H1 (cell line): ENCODE results near the gene LY6G6F. TPM values are rescaled to one million over a fixed set of nuclear protein-coding genes. Genes with fewer than 3 reads are reported as not detected.

Experiments used
- CTCF ChIA-PET: fragments of 300-600 bp; sonication (Branson Sonifier 250); formaldehyde crosslinking; loops from one replicate; lab custom pipeline; 2021; ENCODE audit not compliant: partially characterized antibody; lab: Charles Lee
- POLR2A ChIA-PET: fragments of 300-600 bp; sonication (Branson Sonifier 250); formaldehyde crosslinking; loops from one replicate; lab custom pipeline; 2021; ENCODE audit warnings: inconsistent platforms; ENCODE audit not compliant: partially characterized antibody; lab: Charles Lee
- DNase-seq, 2 experiments: peaks; one replicate each; pipeline versions ENCODE4 v3.0.0 to v3.0.0-alpha.2; 2010 to 2022; ENCODE audit warnings: low spot score in 2 of 2, low read depth in 1 of 2, mixed read lengths in 1 of 2
- FAIRE-seq: peaks from 2 replicates; lab custom pipeline; 2011; peaks lifted over from hg19 to GRCh38; lab: Jason Lieb, UNC
- H2AFZ ChIP-seq: 2 replicates; pipeline ENCODE4 v1.8.1; 2012; ENCODE audit warnings: low read length, inconsistent platforms
- H2AK5ac ChIP-seq: 2 replicates; pipeline ENCODE4 v1.6.1; 2013; ENCODE audit warnings: low read depth, low read length
- H2BK120ac ChIP-seq: replicated peaks from 2 replicates; pipeline ENCODE3; 2013; ENCODE audit warnings: low read depth, low read length, inconsistent platforms
- H2BK12ac ChIP-seq: 2 replicates; pipeline ENCODE4 v1.6.1; 2013; ENCODE audit warnings: low read depth, low read length
- H2BK15ac ChIP-seq: 2 replicates; pipeline ENCODE4 v1.6.1; 2013; ENCODE audit warnings: low read length
- H2BK20ac ChIP-seq: 2 replicates; pipeline ENCODE4 v1.6.1; 2013; ENCODE audit warnings: low read length
- H2BK5ac ChIP-seq: 2 replicates; pipeline ENCODE4 v1.6.1; 2013; ENCODE audit warnings: low read depth, low read length
- H3K14ac ChIP-seq: 2 replicates; pipeline ENCODE4 v1.6.1; 2013; ENCODE audit warnings: inconsistent platforms; ENCODE audit not compliant: insufficient read length
- H3K18ac ChIP-seq: 2 replicates; pipeline ENCODE4 v1.6.1; 2013; ENCODE audit warnings: low read length; ENCODE audit errors: extremely low read depth
- H3K23ac ChIP-seq: 2 replicates; pipeline ENCODE4 v1.6.1; 2013; ENCODE audit warnings: inconsistent platforms; ENCODE audit not compliant: insufficient read length
- H3K23me2 ChIP-seq: 2 replicates; pipeline ENCODE4 v1.6.1; 2013; ENCODE audit warnings: low read depth, low read length
- H3K27ac ChIP-seq: 2 replicates; pipeline ENCODE4 v1.6.1; 2011; ENCODE audit warnings: low read depth, low read length, inconsistent platforms
- H3K27me3 ChIP-seq, 4 experiments: replicated peaks in 1 of 4; 1 replicate in 1 of 4; 2 replicates in 3 of 4; pipeline versions ENCODE4 v1.6.1 to v1.8.1; 2011 to 2013; ENCODE audit warnings: low read length in 3 of 4, mild to moderate bottlenecking in 3 of 4, inconsistent platforms in 2 of 4, mixed read lengths in 2 of 4, moderate library complexity in 1 of 4; ENCODE audit not compliant: control insufficient read depth in 3 of 4, insufficient read depth in 3 of 4; ENCODE audit errors: extremely low read depth in 1 of 4
- H3K36me3 ChIP-seq, 4 experiments: 2 replicates each; pipeline versions ENCODE4 v1.6.1 to v1.8.1; 2011 to 2013; ENCODE audit warnings: mild to moderate bottlenecking in 4 of 4, low read length in 3 of 4, moderate library complexity in 2 of 4, control low read depth in 1 of 4, inconsistent platforms in 1 of 4; ENCODE audit not compliant: insufficient read depth in 4 of 4, control insufficient read depth in 2 of 4
- H3K4ac ChIP-seq: replicated peaks from 2 replicates; pipeline ENCODE3; 2013; ENCODE audit warnings: low read length, low read depth, mixed read lengths, inconsistent platforms; ENCODE audit not compliant: insufficient read length
- H3K4me1 ChIP-seq, 4 experiments: replicated peaks in 1 of 4; 1 replicate in 1 of 4; 2 replicates in 3 of 4; pipeline versions ENCODE4 v1.6.1 to v1.8.1; 2011 to 2013; ENCODE audit warnings: low read length in 3 of 4, inconsistent platforms in 2 of 4, mixed read lengths in 1 of 4; ENCODE audit not compliant: insufficient read depth in 4 of 4, control insufficient read depth in 3 of 4
- H3K4me2 ChIP-seq, 2 experiments: 2 replicates each; pipeline versions ENCODE4 v1.6.1 to v1.8.1; 2011 to 2013; ENCODE audit warnings: low read depth in 2 of 2, low read length in 2 of 2, control low read depth in 1 of 2, inconsistent platforms in 1 of 2, mild to moderate bottlenecking in 1 of 2; ENCODE audit not compliant: insufficient read depth in 1 of 2
- H3K4me3 ChIP-seq, 4 experiments: fragments of 200-600, 300-600 bp in 1 of 4; sonication (generic), shearing (Covaris generic), sonication (Bioruptor Twin) in 1 of 4; 2 replicates each; pipeline versions ENCODE4 v1.5.1 to v1.8.1; 2011 to 2016; ENCODE audit warnings: low read length in 4 of 4, low read depth in 3 of 4, control low read depth in 2 of 4, inconsistent platforms in 2 of 4, mild to moderate bottlenecking in 2 of 4, mixed read lengths in 1 of 4, moderate library complexity in 1 of 4; ENCODE audit not compliant: insufficient read depth in 2 of 4; ENCODE audit errors: extremely low read depth in 1 of 4
- H3K56ac ChIP-seq: replicated peaks from 2 replicates; pipeline ENCODE3; 2013; ENCODE audit warnings: low read depth, mild to moderate bottlenecking, mixed read lengths, low read length, inconsistent platforms; ENCODE audit not compliant: insufficient read length
- H3K79me1 ChIP-seq: 2 replicates; pipeline ENCODE4 v1.6.1; 2013; ENCODE audit warnings: low read depth, low read length, control low read depth
- H3K79me2 ChIP-seq, 2 experiments: 2 replicates each; pipeline versions ENCODE4 v1.6.1 to v1.8.1; 2012 to 2013; ENCODE audit warnings: low read length in 2 of 2, mild to moderate bottlenecking in 2 of 2, inconsistent platforms in 1 of 2; ENCODE audit not compliant: insufficient read depth in 2 of 2, control insufficient read depth in 1 of 2
- H3K9ac ChIP-seq, 4 experiments: replicated peaks in 1 of 4; 1 replicate in 1 of 4; 2 replicates in 3 of 4; pipeline versions ENCODE4 v1.6.1 to v1.8.1; 2011 to 2013; ENCODE audit warnings: low read depth in 3 of 4, low read length in 3 of 4, control low read depth in 2 of 4, mild to moderate bottlenecking in 2 of 4, moderate library complexity in 2 of 4, inconsistent platforms in 1 of 4; ENCODE audit errors: extremely low read depth in 1 of 4
- H3K9me3 ChIP-seq, 2 experiments: 2 replicates each; pipeline versions ENCODE4 v1.6.1 to v1.8.1; 2012 to 2013; ENCODE audit warnings: mild to moderate bottlenecking in 2 of 2, moderate library complexity in 2 of 2, control low read depth in 1 of 2, inconsistent platforms in 1 of 2, low read depth in 1 of 2, low read length in 1 of 2, mixed read lengths in 1 of 2; ENCODE audit not compliant: insufficient read depth in 2 of 2
- H4K20me1 ChIP-seq, 2 experiments: replicated peaks in 1 of 2; 2 replicates each; pipeline versions ENCODE3 to v1.8.1; 2011 to 2013; ENCODE audit warnings: inconsistent platforms in 2 of 2, low read length in 2 of 2, mild to moderate bottlenecking in 1 of 2; ENCODE audit not compliant: insufficient read depth in 2 of 2, control insufficient read depth in 1 of 2
- H4K5ac ChIP-seq: 2 replicates; pipeline ENCODE4 v1.6.1; 2013; ENCODE audit warnings: low read length, low read depth, mixed read lengths, inconsistent platforms; ENCODE audit not compliant: insufficient read length
- H4K8ac ChIP-seq: 2 replicates; pipeline ENCODE4 v1.8.0; 2013; ENCODE audit warnings: mild to moderate bottlenecking, moderate library complexity, low read length, inconsistent platforms; ENCODE audit not compliant: insufficient read depth; ENCODE audit errors: extremely low read depth
- H4K91ac ChIP-seq: replicated peaks from 2 replicates; pipeline ENCODE3; 2013; ENCODE audit warnings: low read length, mixed read lengths, inconsistent platforms; ENCODE audit not compliant: insufficient read length
- CBX5 ChIP-seq: fragments of 300-800, 300-1000 bp; sonication (generic); IDR thresholded peaks from 2 replicates; pipeline ENCODE4 v1.7.1; 2016; ENCODE audit warnings: antibody characterized with exemption, low read length, low read depth
- EP300 ChIP-seq, 2 experiments: IDR thresholded peaks; 1 replicate in 1 of 2; 2 replicates in 1 of 2; pipeline ENCODE4 v1.6.1; 2011 to 2012; ENCODE audit warnings: low read depth in 2 of 2, low read length in 2 of 2, mild to moderate bottlenecking in 2 of 2, borderline replicate concordance in 1 of 2, inconsistent platforms in 1 of 2, moderate library complexity in 1 of 2
- FOSL1 ChIP-seq: IDR thresholded peaks from 2 replicates; pipeline ENCODE4 v1.6.1; 2011; ENCODE audit warnings: mild to moderate bottlenecking, low read depth, low read length, moderate library complexity; ENCODE audit not compliant: insufficient read depth
- GABPA ChIP-seq: IDR thresholded peaks from 2 replicates; pipeline ENCODE4 v1.6.1; 2011; ENCODE audit warnings: mild to moderate bottlenecking, low read length, moderate library complexity, borderline replicate concordance; ENCODE audit not compliant: insufficient read depth
- HDAC6 ChIP-seq: IDR thresholded peaks from one replicate; pipeline ENCODE4 v1.7.1; 2012; ENCODE audit warnings: low read depth, mild to moderate bottlenecking, inconsistent platforms, low read length, moderate library complexity
- JUND ChIP-seq: IDR thresholded peaks from 2 replicates; pipeline ENCODE4 v1.6.1; 2011; ENCODE audit warnings: mild to moderate bottlenecking, improper control_type of control experiment, low read length
- KDM1A ChIP-seq: fragments of 200-600, 300-600 bp; sonication (generic); IDR thresholded peaks from 2 replicates; pipeline ENCODE4 v1.7.1; 2016; ENCODE audit warnings: mild to moderate bottlenecking, low read length, borderline replicate concordance
- KDM5A ChIP-seq: fragments of 200-600 bp; IDR thresholded peaks from 2 replicates; pipeline ENCODE4 v1.7.1; 2012; ENCODE audit warnings: mild to moderate bottlenecking, low read length, inconsistent platforms, mixed read lengths
- NRF1 ChIP-seq: IDR thresholded peaks from 2 replicates; pipeline ENCODE4 v1.6.1; 2011; ENCODE audit warnings: mild to moderate bottlenecking, low read depth, low read length, improper control_type of control experiment
- POLR2A ChIP-seq, 2 experiments: IDR thresholded peaks; 1 replicate in 1 of 2; 2 replicates in 1 of 2; pipeline ENCODE4 v1.6.1; 2011; ENCODE audit warnings: low read depth in 2 of 2, low read length in 2 of 2, mild to moderate bottlenecking in 2 of 2; ENCODE audit errors: control extremely low read depth in 1 of 2
- RXRA ChIP-seq: IDR thresholded peaks from 2 replicates; pipeline ENCODE4 v1.6.1; 2011; ENCODE audit warnings: low read depth, mild to moderate bottlenecking, low read length, moderate library complexity; ENCODE audit not compliant: insufficient read depth
- SP4 ChIP-seq: IDR thresholded peaks from 2 replicates; pipeline ENCODE4 v1.6.1; 2012; ENCODE audit warnings: low read length, inconsistent platforms
- SRF ChIP-seq: IDR thresholded peaks from 2 replicates; pipeline ENCODE4 v1.6.1; 2011; ENCODE audit warnings: mild to moderate bottlenecking, low read depth, low read length, moderate library complexity
- SUZ12 ChIP-seq: fragments of 200-600 bp; sonication (generic); IDR thresholded peaks from 2 replicates; pipeline ENCODE4 v1.6.1; 2012; ENCODE audit warnings: mild to moderate bottlenecking, inconsistent platforms, low read length, moderate library complexity, mixed read lengths
- WGBS, 2 experiments: shearing (Covaris generic) in 1 of 2; methylation state at CpG; one replicate each; pipeline versions ENCODE4 v1.1.6 to v1.1.7; 2013 to 2015; ENCODE audit warnings: low lambda C conversion rate in 2 of 2, mixed read lengths in 2 of 2, inconsistent platforms in 1 of 2, low coverage in 1 of 2, missing lambda C conversion rate in 1 of 2; ENCODE audit not compliant: insufficient replicate concordance in 2 of 2, insufficient coverage in 1 of 2, insufficient read length in 1 of 2; ENCODE audit errors: extremely low coverage in 1 of 2, missing lambda C conversion rate in 1 of 2; 5-methylcytosine and 5-hydroxymethylcytosine counted together
- polyA plus RNA-seq, 7 experiments: library from polyadenylated mRNA; depleted of rRNA in 3 of 7; stranded (reverse) in 5 of 7; unstranded in 2 of 7; fragments of >200 nt in 5 of 7; fragments of 200-250 nt in 2 of 7; gene quantifications; 1 replicate in 5 of 7; 2 replicates in 1 of 7; 4 replicates in 1 of 7; pipeline versions ENCODE4 v1.2.1 to v1.2.3, GENCODE V29; 2011 to 2013; ENCODE audit warnings: missing spikeins in 2 of 7, mixed read lengths in 2 of 7
- total RNA-seq: library from RNA; stranded (reverse); fragmentation: NEBNext Ultra II Directional; extraction: Animal tissue kit (Norgen Biotek cat#: 25700); gene quantifications from 2 replicates; pipeline ENCODE4 v1.2.1, GENCODE V29; 2021

The LY6G6F gene
- total and polyA plus RNA-seq, 2 of the 8 experiments (the other 6 are each of a cell fraction or from before 2014, with no cell fraction given), result not detected

DNA sequence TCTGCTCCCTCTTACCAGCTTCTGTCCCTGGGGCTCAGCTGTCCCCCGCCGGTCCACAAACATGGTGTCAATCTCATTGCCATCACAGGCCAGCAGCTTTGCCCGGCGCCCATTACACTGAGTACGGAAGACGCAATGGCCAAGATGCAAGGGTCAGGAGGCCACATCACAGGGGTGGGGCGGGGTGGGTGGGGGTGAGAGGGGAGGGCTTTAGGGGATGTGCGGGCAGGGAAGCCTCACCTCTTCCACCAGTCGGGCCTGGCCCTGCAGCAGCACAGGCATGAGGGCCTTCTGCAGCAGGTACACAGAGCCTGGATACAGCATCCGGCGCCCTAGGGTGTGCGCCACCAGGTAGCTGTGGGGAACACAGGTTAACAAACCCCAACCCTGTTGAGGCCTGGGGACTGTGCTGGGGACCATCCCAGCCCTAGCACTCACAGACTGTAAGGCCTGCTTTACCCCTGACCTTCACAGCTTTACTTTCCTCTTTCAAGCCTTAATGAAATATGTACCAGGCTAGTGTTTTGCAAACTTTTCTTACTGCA lies 15.0 kb upstream of the LY6G6F start:
- DNase-seq, result no peak
- no peaks in the 10 kb centered on the region for H3K9me3 ChIP-seq
- no peaks in the 10 kb centered on the region for H3K79me2 ChIP-seq
- peaks cover 0 to 1% (median 0%) of the 10 kb centered on the region in 4 experiments; a peak in 2 of 7 replicates for H3K4me1 ChIP-seq
- H2AFZ ChIP-seq, result no peak overlapping the region
- no peak overlapping the region for H2BK12ac ChIP-seq
- no peak overlapping the region for H2AK5ac ChIP-seq
- ChIA-PET POLR2A (interaction anchor here (0.7 to 6.6 kb wide), 10 partner anchors 8 to 205 kb away, joined by 3 to 33 read pairs (median 4); partner anchors contain the start of genes BAG6, EHMT2, LSM2 and LY6G6D), CTCF (interaction anchor here (0.6 to 5.8 kb wide), 13 partner anchors 10 to 99 kb away, joined by 3 to 26 read pairs (median 5); partner anchors contain the start of genes BAG6, CSNK2B, DDAH2 and GPANK1)
- H2BK5ac ChIP-seq, result no peak overlapping the region
- no peak overlapping the region for H4K91ac ChIP-seq
- H4K8ac ChIP-seq, result no peak overlapping the region
- no peak overlapping the region for H2BK15ac ChIP-seq
- H3K79me1 ChIP-seq, result no peaks in the 10 kb centered on the region
- no peak overlapping the region for H2BK20ac ChIP-seq
- H3K23ac ChIP-seq, result no peak overlapping the region
- H3K36me3 ChIP-seq, result peaks cover 9 to 28% (median 18%) of the 10 kb centered on the region in 4 experiments; a peak in 5 of 8 replicates
- no peak overlapping the region for H2BK120ac ChIP-seq
- no peaks in the 10 kb centered on the region for H3K23me2 ChIP-seq
- H3K18ac ChIP-seq, result no peak overlapping the region
- H3K14ac ChIP-seq, result no peak overlapping the region
- no peak overlapping the region for H3K9ac ChIP-seq
- no peak overlapping the region for H4K5ac ChIP-seq
- H3K27me3 ChIP-seq, result no peaks in the 10 kb centered on the region
- no peaks in the 10 kb centered on the region for H4K20me1 ChIP-seq
- H3K4me3 ChIP-seq, result no peak overlapping the region
- no peak overlapping the region for H3K56ac ChIP-seq
- H3K27ac ChIP-seq, result no peak overlapping the region
- FAIRE-seq, result no peak
- H3K4ac ChIP-seq, result no peak overlapping the region
- WGBS, 2 experiments, result 96% methylated on average over 12 of the region's 12 CpGs; no CpG with 5 or more reads in 1 of the 2 experiments
- H3K4me2 ChIP-seq, result no peak overlapping the region
- TF ChIP-seq CBX5 (no peak), HDAC6 (no peak), SRF (no peak), JUND (no peak), SP4 (no peak), EP300 (IDR thresholded peaks at IDR 0.05; ENCODE audit: borderline replicate concordance in 1 of 2, low read depth in 2 of 2, low read length in 2 of 2) (no peak), KDM1A (no peak), POLR2A (IDR thresholded peaks at IDR 0.05; ENCODE audit: control extremely low read depth in 1 of 2, low read depth in 2 of 2, low read length in 2 of 2) (no peak), KDM5A (no peak), SUZ12 (no peak), FOSL1 (no peak), GABPA (no peak), RXRA (no peak), NRF1 (no peak)
